Mesenchymal stem cell (in vitro differentiated cells and primary cell): ENCODE results near the gene PTEN.

Experiments
- DNase-seq: peaks from one replicate; pipeline ENCODE4 v3.0.0-alpha.2; 2013
- H2AFZ ChIP-seq: one replicate; pipeline ENCODE4 v1.6.1; 2013; ENCODE audit warnings: low read depth, mild to moderate bottlenecking, control low read depth, inconsistent platforms, low read length, moderate library complexity
- H2AK5ac ChIP-seq: 2 replicates; pipeline ENCODE4 v1.6.1; 2013; ENCODE audit warnings: low read length, moderate library complexity, mild to moderate bottlenecking, inconsistent platforms; ENCODE audit not compliant: severe bottlenecking
- H2BK120ac ChIP-seq: one replicate; pipeline ENCODE4 v1.6.1; 2013; ENCODE audit warnings: low read depth, mild to moderate bottlenecking, inconsistent platforms, low read length, moderate library complexity
- H2BK12ac ChIP-seq, 2 experiments: one replicate each; pipeline ENCODE4 v1.6.1; 2013; ENCODE audit warnings: inconsistent platforms in 2 of 2, low read length in 2 of 2, mild to moderate bottlenecking in 2 of 2, moderate library complexity in 2 of 2, control low read depth in 1 of 2
- H2BK15ac ChIP-seq: one replicate; pipeline ENCODE4 v1.6.1; 2013; ENCODE audit warnings: mild to moderate bottlenecking, low read depth, inconsistent platforms; ENCODE audit not compliant: poor library complexity, severe bottlenecking
- H2BK5ac ChIP-seq: 2 replicates; pipeline ENCODE4 v1.6.1; 2013; ENCODE audit warnings: low read depth, mild to moderate bottlenecking, low read length, control low read depth, inconsistent platforms; ENCODE audit not compliant: poor library complexity, severe bottlenecking
- H3K14ac ChIP-seq, 2 experiments: one replicate each; pipeline ENCODE4 v1.6.1; 2013; ENCODE audit warnings: inconsistent platforms in 2 of 2, low read length in 2 of 2, control low read depth in 1 of 2, mild to moderate bottlenecking in 1 of 2, moderate library complexity in 1 of 2
- H3K18ac ChIP-seq, 2 experiments: one replicate each; pipeline ENCODE4 v1.6.1; 2013; ENCODE audit warnings: inconsistent platforms in 2 of 2, low read length in 2 of 2, control low read depth in 1 of 2, low read depth in 1 of 2, mild to moderate bottlenecking in 1 of 2
- H3K23ac ChIP-seq, 2 experiments: one replicate each; pipeline ENCODE4 v1.6.1; 2013; ENCODE audit warnings: inconsistent platforms in 2 of 2, low read length in 2 of 2, mild to moderate bottlenecking in 2 of 2, moderate library complexity in 2 of 2, control low read depth in 1 of 2
- H3K27ac ChIP-seq: 2 replicates; pipeline ENCODE4 v1.5.1; 2013; ENCODE audit warnings: mild to moderate bottlenecking, moderate library complexity, low read length, control low read depth, inconsistent platforms; ENCODE audit not compliant: poor library complexity, severe bottlenecking
- H3K27me3 ChIP-seq, 2 experiments: 2 replicates each; pipeline versions ENCODE4 v1.6.1 to v1.7.0; 2013; ENCODE audit warnings: low read length in 2 of 2, mild to moderate bottlenecking in 2 of 2, moderate library complexity in 2 of 2, control low read depth in 1 of 2, inconsistent platforms in 1 of 2; ENCODE audit not compliant: control insufficient read depth in 1 of 2, insufficient read depth in 1 of 2
- H3K36me3 ChIP-seq, 2 experiments: 2 replicates each; pipeline versions ENCODE4 v1.6.1 to v1.7.0; 2013; ENCODE audit warnings: low read length in 2 of 2, control low read depth in 1 of 2, inconsistent platforms in 1 of 2, low read depth in 1 of 2, mild to moderate bottlenecking in 1 of 2; ENCODE audit not compliant: insufficient read depth in 2 of 2, control insufficient read depth in 1 of 2
- H3K4ac ChIP-seq, 2 experiments: one replicate each; pipeline ENCODE4 v1.6.1; 2013; ENCODE audit warnings: inconsistent platforms in 2 of 2, low read length in 2 of 2, mild to moderate bottlenecking in 2 of 2, moderate library complexity in 2 of 2, control low read depth in 1 of 2, low read depth in 1 of 2
- H3K4me1 ChIP-seq: 2 replicates; pipeline ENCODE4 v1.6.1; 2013; ENCODE audit warnings: low read depth, low read length, control low read depth; ENCODE audit not compliant: control insufficient read depth, insufficient read depth
- H3K4me2 ChIP-seq: 2 replicates; pipeline ENCODE4 v1.6.1; 2013; ENCODE audit warnings: low read length, mild to moderate bottlenecking, inconsistent platforms; ENCODE audit not compliant: poor library complexity, severe bottlenecking
- H3K4me3 ChIP-seq, 2 experiments: 2 replicates each; pipeline versions ENCODE4 v1.5.1 to v1.7.0; 2013; ENCODE audit warnings: low read length in 2 of 2, mild to moderate bottlenecking in 2 of 2, control low read depth in 1 of 2, low read depth in 1 of 2; ENCODE audit not compliant: insufficient read depth in 1 of 2
- H3K79me1 ChIP-seq: replicated peaks from 2 replicates; pipeline ENCODE4 v1.6.1; 2013; ENCODE audit warnings: mild to moderate bottlenecking, control low read depth, low read length, inconsistent platforms; ENCODE audit not compliant: poor library complexity, severe bottlenecking
- H3K9ac ChIP-seq: 2 replicates; pipeline ENCODE4 v1.7.0; 2013; ENCODE audit warnings: mild to moderate bottlenecking, low read length, moderate library complexity
- H3K9me3 ChIP-seq: 2 replicates; pipeline ENCODE4 v1.7.0; 2013; ENCODE audit warnings: mild to moderate bottlenecking, low read length; ENCODE audit not compliant: control insufficient read depth
- H4K8ac ChIP-seq: one replicate; pipeline ENCODE4 v1.6.1; 2013; ENCODE audit warnings: inconsistent platforms, mild to moderate bottlenecking, low read length, moderate library complexity
- H4K91ac ChIP-seq: one replicate; pipeline ENCODE4 v1.6.1; 2013; ENCODE audit warnings: mild to moderate bottlenecking, low read length, inconsistent platforms
- whole genome bisulfite sequencing: methylation state at CpG from one replicate; pipeline ENCODE4 v1.1.7; 2013; ENCODE audit warnings: mixed read lengths; 5-methylcytosine and 5-hydroxymethylcytosine counted together

The PTEN gene

GRCh38 chr10:87945984-87946383, 82.6 kb downstream of the PTEN start:
- Histone ChIP-seq H3K4ac (no peak overlapping the region), H3K4me1 (peaks cover 2% of the 10 kb centered on the region), H4K8ac (no peak overlapping the region), H3K23ac (no peak overlapping the region), H2BK15ac (no peak overlapping the region), H4K91ac (no peak overlapping the region), H2BK120ac (no peak overlapping the region), H3K4me2 (no peak overlapping the region), H3K9me3 (no peaks in the 10 kb centered on the region), H3K79me1 (peaks cover 14% of the 10 kb centered on the region), H2AFZ (no peak overlapping the region), H3K27me3 (no peaks in the 10 kb centered on the region), H3K27ac (no peak overlapping the region), H3K18ac (no peak overlapping the region), H3K14ac (no peak overlapping the region), H3K4me3 (no peak overlapping the region), H3K9ac (no peak overlapping the region), H2AK5ac (no peak overlapping the region), H2BK5ac (no peak overlapping the region), H3K36me3 (peaks cover 3 to 55% of the 10 kb centered on the region in 2 experiments), H2BK12ac (no peak overlapping the region)
- WGBS = 90% methylated on average over 4 of the region's 6 CpGs
- DNase-seq = no peak

DNA sequence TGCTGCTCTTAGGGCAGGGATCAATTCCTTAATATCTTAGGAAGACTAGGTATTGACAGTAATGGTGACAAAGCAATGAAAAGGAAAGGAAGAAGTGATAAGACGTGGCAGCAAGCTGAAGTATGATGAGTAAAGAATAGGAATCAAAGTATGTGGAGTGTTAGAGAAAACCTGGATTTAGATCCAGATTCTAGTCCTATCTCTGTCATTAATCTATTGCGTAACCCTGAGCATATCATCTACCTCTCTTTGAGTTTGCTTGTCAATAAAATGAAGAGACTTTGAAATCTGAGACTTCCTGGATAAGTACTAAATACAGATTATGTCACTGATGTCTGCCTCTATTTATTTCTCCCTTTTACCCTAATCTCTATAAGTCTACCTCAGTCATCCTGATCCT, 89.2 kb downstream of the PTEN start:
- H2AK5ac ChIP-seq = no peak overlapping the region
- H2BK15ac ChIP-seq = no peak overlapping the region
- WGBS = 0% methylated on average over 1 of the region's 2 CpGs
- no peak overlapping the region for H2BK5ac ChIP-seq
- H2AFZ ChIP-seq = no peak overlapping the region
- no peak for DNase-seq
- no peak overlapping the region for H3K23ac ChIP-seq
- H3K27ac ChIP-seq = no peak overlapping the region
- H2BK120ac ChIP-seq = no peak overlapping the region
- peaks cover 11% of the 10 kb centered on the region for H3K79me1 ChIP-seq
- no peak overlapping the region for H3K18ac ChIP-seq
- no peak overlapping the region for H3K9ac ChIP-seq
- H3K4me3 ChIP-seq = no peak overlapping the region
- H3K9me3 ChIP-seq = no peaks in the 10 kb centered on the region
- no peak overlapping the region for H3K4me2 ChIP-seq
- H3K4ac ChIP-seq = no peak overlapping the region
- H3K4me1 ChIP-seq = peaks cover 2% of the 10 kb centered on the region
- H3K36me3 ChIP-seq = peaks cover 10 to 56% of the 10 kb centered on the region in 2 experiments
- no peak overlapping the region for H3K14ac ChIP-seq
- H3K27me3 ChIP-seq = no peaks in the 10 kb centered on the region
- H4K91ac ChIP-seq = no peak overlapping the region
- no peak overlapping the region for H2BK12ac ChIP-seq
- H4K8ac ChIP-seq = no peak overlapping the region

GRCh38 chr10:87956055-87956454, 92.6 kb downstream of the PTEN start:
- Histone ChIP-seq H2BK120ac (no peak overlapping the region), H3K9me3 (no peaks in the 10 kb centered on the region), H3K4me1 (no peaks in the 10 kb centered on the region), H2AFZ (no peak overlapping the region), H3K4ac (no peak overlapping the region), H3K23ac (no peak overlapping the region), H3K18ac (no peak overlapping the region), H2BK15ac (no peak overlapping the region), H3K79me1 (peaks cover 8% of the 10 kb centered on the region), H3K27ac (no peak overlapping the region), H3K27me3 (no peaks in the 10 kb centered on the region), H2AK5ac (no peak overlapping the region), H3K36me3 (peaks cover 10 to 73% of the 10 kb centered on the region in 2 experiments), H3K9ac (no peak overlapping the region), H3K4me2 (no peak overlapping the region), H4K8ac (no peak overlapping the region), H2BK5ac (no peak overlapping the region), H4K91ac (no peak overlapping the region), H3K14ac (no peak overlapping the region), H3K4me3 (no peak overlapping the region), H2BK12ac (no peak overlapping the region)
- DNase-seq = no peak

DNA sequence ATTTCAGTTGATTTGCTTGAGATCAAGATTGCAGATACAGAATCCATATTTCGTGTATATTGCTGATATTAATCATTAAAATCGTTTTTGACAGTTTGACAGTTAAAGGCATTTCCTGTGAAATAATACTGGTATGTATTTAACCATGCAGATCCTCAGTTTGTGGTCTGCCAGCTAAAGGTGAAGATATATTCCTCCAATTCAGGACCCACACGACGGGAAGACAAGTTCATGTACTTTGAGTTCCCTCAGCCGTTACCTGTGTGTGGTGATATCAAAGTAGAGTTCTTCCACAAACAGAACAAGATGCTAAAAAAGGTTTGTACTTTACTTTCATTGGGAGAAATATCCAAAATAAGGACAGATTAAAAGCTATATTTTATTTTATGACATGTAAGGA, 94.3 kb downstream of the PTEN start:
- Histone ChIP-seq H2AFZ (no peak overlapping the region), H2BK5ac (no peak overlapping the region), H3K4me1 (no peaks in the 10 kb centered on the region), H3K36me3 (peaks cover 12 to 63% of the 10 kb centered on the region in 2 experiments), H3K27me3 (no peaks in the 10 kb centered on the region), H3K14ac (no peak overlapping the region), H3K9ac (no peak overlapping the region), H2AK5ac (no peak overlapping the region), H2BK12ac (no peak overlapping the region), H3K23ac (no peak overlapping the region), H3K9me3 (no peaks in the 10 kb centered on the region), H3K4me3 (no peak overlapping the region), H2BK15ac (no peak overlapping the region), H3K18ac (no peak overlapping the region), H3K79me1 (peaks cover 5% of the 10 kb centered on the region), H4K91ac (no peak overlapping the region), H3K27ac (no peak overlapping the region), H4K8ac (no peak overlapping the region), H3K4me2 (no peak overlapping the region), H3K4ac (no peak overlapping the region), H2BK120ac (no peak overlapping the region)
- 93% methylated on average over 4 of the region's 5 CpGs for WGBS
- no peak for DNase-seq
